Measurements from ENCODE around the gene FBP2.

GRCh38 chr9:94588681-94589080, 4.9 kb downstream of the FBP2 start:
- TF ChIP-seq RAD21 (IDR thresholded peaks at IDR 0.05; ENCODE audit: low read length) (no peak), CTCF (conservative IDR thresholded peaks at IDR 0.05; ENCODE audit: low read depth, low read length) (no peak), MAFK (IDR thresholded peaks at IDR 0.05; ENCODE audit: low read depth, low read length) (no peak), POLR2A (IDR thresholded peaks at IDR 0.05; ENCODE audit: low read depth, low read length) (no peak), ELK1 (IDR thresholded peaks at IDR 0.05; ENCODE audit: borderline replicate concordance, low read depth, low read length) (no peak), SMC3 (IDR thresholded peaks at IDR 0.05; ENCODE audit: low read depth, low read length) (no peak), CHD1 (IDR thresholded peaks at IDR 0.05; ENCODE audit: low read depth, low read length) (no peak), BHLHE40 (IDR thresholded peaks at IDR 0.05; ENCODE audit: low read depth, low read length) (no peak), USF2 (IDR thresholded peaks at IDR 0.05; ENCODE audit: low read depth, low read length) (no peak), MAZ (IDR thresholded peaks at IDR 0.05; ENCODE audit: borderline replicate concordance, low read depth, low read length) (no peak), CEBPB (IDR thresholded peaks at IDR 0.05; ENCODE audit: low read depth, low read length) (no peak), RFX5 (IDR thresholded peaks at IDR 0.05; ENCODE audit: low read depth, low read length) (no peak)

Measured in IMR-90 (cell line).